Neural cell (in vitro differentiated cells): ENCODE measurements around the gene ABCC8. TPM values are rescaled to one million over a fixed set of nuclear protein-coding genes. Genes with fewer than 3 reads are reported as not detected.
A peak's percentile ranks its signal among the peaks of the same experiment; 100 is the strongest.

Experiments used
- H2AFZ ChIP-seq: fragments of 200-600, 300-800 bp; sonication (generic), shearing (Covaris generic); 2 replicates; pipeline ENCODE4 v1.6.0; 2014; ENCODE audit warnings: low read depth, mild to moderate bottlenecking, antibody characterized with exemption, low read length, moderate library complexity
- H3F3A ChIP-seq: fragments of 200-600 bp; shearing (Covaris generic); 2 replicates; pipeline ENCODE4 v1.6.1; 2016; ENCODE audit warnings: mild to moderate bottlenecking, moderate library complexity, mixed read lengths, antibody characterized with exemption, low read length; ENCODE audit not compliant: insufficient read depth, poor library complexity, severe bottlenecking
- H3K27ac ChIP-seq: fragments of 200-600, 300-800 bp; sonication (generic), shearing (Covaris generic); 2 replicates; pipeline ENCODE4 v1.5.1; 2014; ENCODE audit warnings: mild to moderate bottlenecking, low read length, moderate library complexity
- H3K27me3 ChIP-seq: fragments of 300-800, 200-600 bp; sonication (generic), shearing (Covaris generic); 2 replicates; pipeline ENCODE4 v1.6.0; 2014; ENCODE audit warnings: mild to moderate bottlenecking, low read depth, low read length, moderate library complexity; ENCODE audit not compliant: insufficient read depth
- H3K36me3 ChIP-seq: fragments of 300-800, 200-600 bp; sonication (generic), shearing (Covaris generic); 2 replicates; pipeline ENCODE4 v1.5.1; 2014; ENCODE audit warnings: mild to moderate bottlenecking, antibody characterized with exemption, low read length, moderate library complexity; ENCODE audit not compliant: insufficient read depth
- H3K4me2 ChIP-seq: fragments of 300-800, 200-600 bp; sonication (generic), shearing (Covaris generic); 2 replicates; pipeline ENCODE4 v1.6.0; 2014; ENCODE audit warnings: mild to moderate bottlenecking, low read length
- H3K4me3 ChIP-seq: fragments of 300-800, 200-600 bp; sonication (generic), shearing (Covaris generic); 2 replicates; pipeline ENCODE4 v1.5.1; 2014; ENCODE audit warnings: mild to moderate bottlenecking, low read length, moderate library complexity
- H3K79me2 ChIP-seq: fragments of 200-600 bp; shearing (Covaris generic); replicated peaks from 2 replicates; pipeline ENCODE4 v1.6.0; 2014; ENCODE audit warnings: mild to moderate bottlenecking, low read length, moderate library complexity; ENCODE audit not compliant: insufficient read depth
- H3K9ac ChIP-seq: fragments of 300-800, 200-600 bp; sonication (generic), shearing (Covaris generic); 2 replicates; pipeline ENCODE4 v1.6.1; 2016; ENCODE audit warnings: mild to moderate bottlenecking, low read length, mixed read lengths
- H3K9me2 ChIP-seq: fragments of 200-600 bp; shearing (Covaris generic); 2 replicates; pipeline ENCODE4 v1.6.1; 2016; ENCODE audit warnings: mild to moderate bottlenecking, low read length, mixed read lengths; ENCODE audit not compliant: insufficient read depth
- H3K9me3 ChIP-seq: fragments of 200-600, 300-800 bp; sonication (generic), shearing (Covaris generic); 2 replicates; pipeline ENCODE4 v1.6.1; 2016; ENCODE audit warnings: mild to moderate bottlenecking, mixed run types, low read length, moderate library complexity, mixed read lengths
- H4K20me1 ChIP-seq: fragments of 200-600 bp; shearing (Covaris generic); 2 replicates; pipeline ENCODE4 v1.6.1; 2016; ENCODE audit warnings: mild to moderate bottlenecking, mixed run types; ENCODE audit not compliant: insufficient read depth
- CTCF ChIP-seq: fragments of 450-650 bp; IDR thresholded peaks from 2 replicates; pipeline ENCODE4 v1.5.1; 2014; ENCODE audit warnings: antibody characterized with exemption, mild to moderate bottlenecking, moderate library complexity; ENCODE audit not compliant: poor library complexity, severe bottlenecking
- EZH2 ChIP-seq: fragments of 200-600, 300-800 bp; shearing (Covaris generic), sonication (generic); IDR thresholded peaks from 2 replicates; pipeline ENCODE4 v1.6.1; 2014; ENCODE audit warnings: antibody characterized with exemption, low read length, borderline replicate concordance, mild to moderate bottlenecking; ENCODE audit not compliant: insufficient read depth, poor library complexity, severe bottlenecking
- MXI1 ChIP-seq: fragments of 450-650 bp; conservative IDR thresholded peaks from 2 replicates; pipeline ENCODE4 v1.6.1; 2014; ENCODE audit warnings: antibody characterized with exemption, mild to moderate bottlenecking; ENCODE audit not compliant: poor library complexity, severe bottlenecking
- POLR2AphosphoS5 ChIP-seq: IDR thresholded peaks from 2 replicates; pipeline ENCODE4 v1.6.1; 2012
- RAD21 ChIP-seq: fragments of 450-650 bp; conservative IDR thresholded peaks from 2 replicates; pipeline ENCODE4 v1.6.1; 2014; ENCODE audit warnings: antibody characterized with exemption, mild to moderate bottlenecking, moderate library complexity
- REST ChIP-seq: IDR thresholded peaks from 2 replicates; pipeline ENCODE4 v1.6.1; 2012; ENCODE audit warnings: borderline replicate concordance
- SMC3 ChIP-seq: fragments of 450-650 bp; conservative IDR thresholded peaks from 2 replicates; pipeline ENCODE4 v1.6.1; 2014; ENCODE audit warnings: antibody characterized with exemption, mild to moderate bottlenecking, moderate library complexity; ENCODE audit not compliant: poor library complexity
- TAF1 ChIP-seq: IDR thresholded peaks from 2 replicates; pipeline ENCODE4 v1.6.1; 2012; ENCODE audit warnings: low read depth
- polyA plus RNA-seq: library from polyadenylated mRNA; depleted of rRNA; stranded (reverse); fragments of >200 nt; gene quantifications from 2 replicates; pipeline ENCODE4 v1.2.3, GENCODE V29; 2014

Gene ABCC8
- polyA plus RNA-seq, 1 donor from 2014 or later = 13.2 TPM

- Histone ChIP-seq H4K20me1 (no peaks in the 10 kb centered on the region), H3K36me3 (no peaks in the 10 kb centered on the region), H3K9ac (peak overlapping the region; percentile 63), H3K4me3 (peak overlapping the region; percentile 83), H3K4me2 (peak overlapping the region; percentile 77), H3K9me2 (no peaks in the 10 kb centered on the region), H3K79me2 (no peaks in the 10 kb centered on the region), H3K27me3 (peaks cover 35% of the 10 kb centered on the region), H2AFZ (peak overlapping the region; percentile 49), H3K27ac (no peak overlapping the region), H3F3A (no peaks in the 10 kb centered on the region), H3K9me3 (no peaks in the 10 kb centered on the region)
- TF ChIP-seq EZH2 = no peak
- TF ChIP-seq MXI1 = no peak
- TF ChIP-seq POLR2AphosphoS5 = no peak
- TF ChIP-seq REST = no peak
- no peak for TF ChIP-seq RAD21
- no peak for TF ChIP-seq CTCF
- no peak for TF ChIP-seq SMC3
- TF ChIP-seq TAF1 = no peak
Observed at GRCh38 chr11:17475666-17476316, 854 bp downstream of the ABCC8 start.

- H3K27me3 ChIP-seq = peaks cover 35% of the 10 kb centered on the region
- H3K4me3 ChIP-seq = no peak overlapping the region
- no peaks in the 10 kb centered on the region for H3K79me2 ChIP-seq
- H4K20me1 ChIP-seq = no peaks in the 10 kb centered on the region
- no peaks in the 10 kb centered on the region for H3K9me3 ChIP-seq
- no peak overlapping the region for H3K27ac ChIP-seq
- no peak for TF ChIP-seq RAD21
- TF ChIP-seq CTCF = peak; percentile 46
- TF ChIP-seq EZH2 = no peak
- no peaks in the 10 kb centered on the region for H3K9me2 ChIP-seq
- H3K9ac ChIP-seq = no peak overlapping the region
- no peak overlapping the region for H2AFZ ChIP-seq
- H3F3A ChIP-seq = no peaks in the 10 kb centered on the region
- no peaks in the 10 kb centered on the region for H3K36me3 ChIP-seq
- H3K4me2 ChIP-seq = no peak overlapping the region
Observed at GRCh38 chr11:17473071-17473744, 3.4 kb downstream of the ABCC8 start.
